HuH-7.5 (cell line): ENCODE data around the gene RPS4Y1.

Experiments used
- DNase-seq: peaks from one replicate; pipeline ENCODE4 v3.0.0; 2011; ENCODE audit warnings: low spot score

RPS4Y1 gene

DNA sequence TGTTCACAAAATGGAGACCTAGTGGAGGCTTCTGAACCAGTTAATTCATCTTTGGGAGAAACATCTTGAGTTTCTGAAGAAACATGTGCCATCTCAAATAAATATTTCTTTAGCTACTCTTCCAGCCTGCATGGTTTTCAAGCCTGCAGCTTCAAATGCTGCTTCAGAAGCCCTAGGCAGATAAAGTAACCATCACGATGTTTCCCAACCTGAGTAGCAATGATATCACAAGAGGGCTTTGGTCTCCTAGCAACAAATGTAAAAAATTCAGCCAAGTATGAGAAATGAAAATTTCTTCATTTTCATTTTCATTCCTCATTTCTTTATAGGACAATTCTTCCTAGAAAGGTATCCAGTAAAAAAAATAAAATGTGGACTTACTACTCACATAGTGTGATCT, 42.2 kb downstream of the RPS4Y1 start:
- no peak for DNase-seq

DNA sequence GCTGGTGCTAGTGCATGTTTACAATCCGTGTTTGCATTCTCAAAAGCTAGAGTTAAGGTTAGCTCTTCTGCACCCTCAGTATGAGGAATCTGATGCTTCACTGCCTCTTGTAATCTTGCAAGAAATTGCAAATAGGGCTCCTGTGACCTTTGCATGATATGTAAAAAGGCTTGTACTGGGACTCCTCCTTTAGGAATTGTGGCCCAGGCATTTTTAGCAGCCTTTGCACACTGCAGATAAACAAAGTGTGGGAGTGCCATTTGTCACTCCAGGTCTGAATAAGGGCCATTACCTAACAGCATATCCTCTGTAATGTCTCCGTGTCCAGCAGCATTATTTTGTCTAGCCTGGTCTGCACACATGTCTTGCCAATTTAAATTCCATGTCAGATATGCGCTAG, 44.5 kb downstream of the RPS4Y1 start:
- no peak for DNase-seq

DNA sequence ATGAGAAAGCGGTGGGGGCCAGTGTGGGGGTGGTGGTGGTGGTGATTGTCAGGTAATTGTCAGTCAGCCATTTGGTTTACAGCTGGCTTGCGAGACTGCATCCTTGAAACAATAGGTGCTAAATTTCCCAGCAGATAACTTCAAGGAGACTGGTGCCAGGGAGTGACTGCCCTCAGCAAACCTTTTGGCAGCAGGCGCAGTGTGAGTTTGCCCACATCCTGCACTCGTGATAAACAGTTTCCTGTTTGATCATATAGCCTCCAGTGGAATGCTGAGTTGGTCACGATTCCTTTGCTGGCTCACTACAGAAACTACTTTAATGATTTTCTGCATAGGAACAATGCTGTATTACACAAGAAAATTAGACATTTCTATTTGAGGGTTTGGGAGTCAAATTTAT, 46.0 kb downstream of the RPS4Y1 start:
- no peak for DNase-seq

DNA sequence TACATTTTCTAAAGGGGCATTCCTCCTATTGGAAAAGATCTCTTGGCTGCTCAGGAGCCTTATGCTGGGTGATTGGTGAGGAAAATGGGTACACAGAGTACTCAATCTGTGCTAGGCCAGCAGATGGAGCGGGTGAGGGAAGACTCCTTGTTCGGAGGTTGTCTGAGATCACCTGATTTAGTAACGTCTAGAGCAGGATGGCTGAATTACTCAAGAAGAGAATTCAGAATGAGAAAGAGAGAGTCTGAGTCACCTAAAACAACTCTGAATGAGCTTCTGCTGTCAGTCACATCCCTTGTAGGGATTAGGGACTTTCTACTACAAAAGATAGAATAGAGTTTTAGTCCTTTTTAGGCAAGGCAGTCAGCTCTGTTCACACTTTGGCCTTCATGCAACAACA, 46.6 kb downstream of the RPS4Y1 start:
- DNase-seq, result no peak

DNA sequence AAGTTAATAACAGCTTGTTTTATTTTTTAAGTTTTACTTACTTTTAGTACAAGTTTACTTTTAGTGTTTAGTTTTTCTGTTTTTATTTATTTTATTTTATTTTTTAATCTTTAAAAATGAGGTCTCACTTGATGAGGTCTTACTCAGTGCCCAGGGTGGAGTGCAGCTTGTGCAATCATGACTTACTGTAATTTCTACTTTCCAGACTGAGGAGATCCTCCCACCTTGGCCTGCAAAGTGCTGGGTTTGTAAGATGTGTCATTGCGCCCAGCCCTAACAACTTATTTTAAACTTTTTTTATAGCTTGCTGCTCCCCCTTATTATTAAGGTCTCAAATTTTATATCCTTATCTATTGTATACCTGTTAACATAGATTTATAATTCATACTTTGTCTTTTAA, 52.1 kb downstream of the RPS4Y1 start:
- no peak for DNase-seq

DNA sequence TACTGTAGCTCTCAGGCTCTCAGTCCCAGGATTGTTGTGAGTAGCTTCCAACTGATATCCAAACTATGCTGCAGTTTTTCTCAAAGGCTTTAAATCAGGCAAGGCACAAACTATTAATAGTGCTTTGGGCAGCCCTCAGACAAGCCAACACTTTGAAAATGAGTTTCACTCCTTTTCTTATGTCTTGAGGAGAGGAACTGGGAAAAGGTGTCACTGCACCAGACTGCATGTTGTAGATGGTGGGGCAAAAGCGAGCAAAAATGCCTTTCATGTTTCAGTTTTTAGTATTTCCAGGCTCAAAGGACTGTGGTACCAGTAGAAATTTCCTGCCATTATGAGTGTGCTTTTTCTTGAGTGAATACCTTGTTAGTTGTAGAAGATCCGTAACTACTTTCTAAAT, 54.6 kb downstream of the RPS4Y1 start:
- no peak for DNase-seq

DNA sequence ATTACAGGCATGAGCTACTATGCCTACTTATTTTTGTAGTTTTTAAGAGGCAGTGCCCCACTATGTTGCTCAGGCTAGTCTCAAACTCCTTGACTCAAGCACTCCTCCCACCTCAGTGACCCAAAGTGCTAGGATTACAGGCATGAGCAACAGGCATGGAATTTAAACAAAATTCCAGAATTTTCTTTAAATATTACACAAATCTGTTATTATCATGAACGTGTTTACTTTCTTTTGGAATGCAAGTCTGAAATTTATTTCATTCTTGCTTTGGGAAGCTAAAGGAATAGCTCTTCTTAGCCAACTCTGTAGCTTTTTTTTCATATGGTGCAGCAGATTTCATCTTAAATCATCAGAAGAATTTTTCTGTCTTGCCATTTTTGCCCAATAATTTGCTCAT, 66.0 kb downstream of the RPS4Y1 start:
- no peak for DNase-seq

DNA sequence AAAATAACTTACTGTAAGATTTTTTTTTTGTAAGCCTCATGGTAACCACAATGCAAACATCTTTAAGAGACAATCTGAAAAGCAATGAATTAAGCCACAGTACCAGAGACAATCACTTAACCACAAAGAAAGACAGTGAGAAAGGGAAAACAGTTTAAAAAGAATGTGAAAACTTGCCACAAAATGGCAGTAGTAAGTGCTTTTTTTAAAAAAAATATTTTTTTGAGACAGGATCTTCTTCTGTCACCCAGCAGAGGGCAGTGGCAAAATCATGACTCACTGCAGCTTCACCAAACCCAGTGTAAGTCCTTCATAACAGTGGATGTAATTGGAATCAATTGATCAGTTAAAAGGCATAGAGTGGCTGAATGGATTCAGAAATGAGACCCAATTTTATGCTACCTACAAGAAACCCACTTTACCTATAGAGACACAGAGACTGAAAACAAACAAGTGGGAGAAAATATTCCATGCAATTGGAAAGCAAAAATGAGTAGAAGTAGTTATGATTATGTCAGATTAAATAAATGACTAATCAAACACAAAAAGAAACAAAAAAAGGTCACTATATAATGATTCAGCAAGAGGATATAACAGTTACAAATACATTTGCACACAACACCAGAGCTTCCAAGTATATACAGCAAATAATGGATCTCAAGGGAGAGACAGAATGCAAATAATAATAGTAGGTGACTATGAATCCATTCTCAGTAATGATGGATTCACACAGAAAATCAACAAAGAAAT, 71.8 kb downstream of the RPS4Y1 start:
- DNase-seq, result no peak
